ENCODE data around the gene ELF3.
"Not testable (repeated sequence)": the region's sequence is repeated elsewhere in the genome, so short reads cannot be mapped to it uniquely, and the experiment has no call there.

ELF3 gene

GRCh38 chr1:202036595-202037387 lies 26.4 kb downstream of the ELF3 start:
- no peak for DNase-seq

- DNase-seq, result no peak
Observed at GRCh38 chr1:202037706-202038296, 27.4 kb downstream of the ELF3 start.

GRCh38 chr1:202038688-202039346 lies 28.4 kb downstream of the ELF3 start:
- DNase-seq, result no peak

- no peak for DNase-seq
Observed at GRCh38 chr1:202045705-202046104, 35.3 kb downstream of the ELF3 start.

GRCh38 chr1:202046227-202046626 lies 35.8 kb downstream of the ELF3 start:
- no peak for DNase-seq

- DNase-seq, result no peak
Observed at GRCh38 chr1:202046748-202047708, 36.6 kb downstream of the ELF3 start.

GRCh38 chr1:202047977-202048376 lies 37.6 kb downstream of the ELF3 start:
- no peak for DNase-seq

GRCh38 chr1:202049129-202049528 lies 38.7 kb downstream of the ELF3 start:
- peak; percentile 15 to 63 for DNase-seq

GRCh38 chr1:202054094-202054493 lies 43.7 kb downstream of the ELF3 start:
- DNase-seq, result no peak

GRCh38 chr1:202054673-202055072 lies 44.3 kb downstream of the ELF3 start:
- DNase-seq, result not testable (repeated sequence)

GRCh38 chr1:202056644-202057334 lies 46.4 kb downstream of the ELF3 start:
- no peak for DNase-seq

- not testable (repeated sequence) for DNase-seq
Observed at GRCh38 chr1:202057335-202057704, 46.9 kb downstream of the ELF3 start.

- peak; percentile 59 to 83 for DNase-seq
Observed at GRCh38 chr1:202058001-202058908, 47.9 kb downstream of the ELF3 start.

GRCh38 chr1:202061055-202061454 lies 50.7 kb downstream of the ELF3 start:
- DNase-seq, result no peak

GRCh38 chr1:202061787-202062186 lies 51.4 kb downstream of the ELF3 start:
- not testable (repeated sequence) for DNase-seq

GRCh38 chr1:202062636-202063035 lies 52.2 kb downstream of the ELF3 start:
- not testable (repeated sequence) for DNase-seq

- DNase-seq, result no peak
Observed at GRCh38 chr1:202063093-202063492, 52.7 kb downstream of the ELF3 start.

- not testable (repeated sequence) for DNase-seq
Observed at GRCh38 chr1:202064889-202065312, 54.5 kb downstream of the ELF3 start.
